Left ventricle myocardium inferior (tissue), 1 donor: ENCODE data around the gene PTPRC. TPM values are rescaled to one million over a fixed set of nuclear protein-coding genes. Genes with fewer than 3 reads are reported as not detected.

Source experiments
- DNase-seq: peaks from one replicate; pipeline ENCODE4 v3.0.0-alpha.2; 2020
- H3K27ac ChIP-seq: fragments of 200-600 bp; replicated peaks from 2 replicates; pipeline ENCODE4 v1.8.0; 2021
- H3K27me3 ChIP-seq: fragments of 200-600 bp; 2 replicates; pipeline ENCODE4 v1.8.0; 2021; ENCODE audit warnings: low read depth
- H3K36me3 ChIP-seq: fragments of 200-600 bp; 2 replicates; pipeline ENCODE4 v1.8.0; 2021
- H3K4me1 ChIP-seq: fragments of 200-600 bp; 2 replicates; pipeline ENCODE4 v1.8.0; 2021
- H3K4me3 ChIP-seq: fragments of 200-600 bp; 2 replicates; pipeline ENCODE4 v1.8.0; 2021; ENCODE audit warnings: mild to moderate bottlenecking, moderate library complexity
- H3K9me3 ChIP-seq: fragments of 200-600 bp; replicated peaks from 2 replicates; pipeline ENCODE4 v1.8.0; 2021
- intact Hi-C: fragments of 100-400 bp; cut with micrococcal nuclease; formaldehyde crosslinking; loops from one replicate; pipeline ENCODE4 v1.11.0; 2022
- total RNA-seq: library from RNA; stranded (reverse); fragmentation: NEBNext Ultra II Directional; extraction: Animal tissue kit (Norgen Biotek cat#: 25700); gene quantifications from one replicate; pipeline ENCODE4 v1.2.1, GENCODE V29; 2021
- TF ChIP-seq, protein P1 (sequence below): fragments of 200-600 bp; IDR thresholded peaks from 2 replicates; pipeline ENCODE4 v1.8.0; 2021; ENCODE audit warnings: antibody characterized with exemption, mild to moderate bottlenecking, borderline replicate concordance
- donor health status: DM: no; HTN: yes; CAD: no; lungs with severe emphysema.

PTPRC gene
- total RNA-seq, 1 donor from 2014 or later = 7.5 TPM

DNA sequence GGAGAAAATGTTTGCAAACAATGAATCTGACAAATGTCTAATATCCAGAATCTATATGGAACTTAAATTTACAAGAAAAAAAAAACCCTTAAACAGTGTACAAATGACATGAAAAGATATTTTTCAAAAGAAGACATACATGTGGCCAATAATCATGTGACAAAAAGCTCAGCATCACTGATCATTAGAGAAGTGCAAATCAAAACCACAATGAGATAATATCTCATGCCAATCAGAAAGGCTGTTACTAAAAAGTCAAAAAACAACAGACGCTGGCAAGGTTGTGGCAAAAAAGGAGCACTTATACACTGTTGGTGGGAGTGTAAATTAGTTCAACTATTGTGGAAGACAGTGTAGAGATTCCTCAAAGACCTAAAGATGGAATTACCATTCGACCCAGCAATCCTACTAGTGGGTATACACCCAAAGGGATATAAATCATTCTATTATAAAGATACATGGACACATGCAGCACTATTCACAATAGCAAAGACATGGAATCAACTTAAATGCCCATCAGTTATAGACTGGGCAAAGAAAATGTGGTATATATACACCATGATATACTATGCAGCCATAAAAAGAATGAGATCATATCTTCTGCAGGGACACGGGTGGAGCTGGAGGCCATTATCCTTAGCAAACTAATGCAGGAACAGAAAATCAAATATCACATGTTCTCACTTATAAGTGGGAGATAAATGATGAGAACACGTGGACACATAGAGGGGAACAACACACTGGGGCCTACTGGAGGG lies 123.2 kb downstream of the PTPRC start:
- intact Hi-C loops = loop anchor here (10.0 kb wide), 1 partner anchor 483 kb away; no protein-coding TSS in a partner anchor
- Histone ChIP-seq H3K9me3 (no peaks in the 10 kb centered on the region), H3K4me1 (no peaks in the 10 kb centered on the region), H3K36me3 (no peaks in the 10 kb centered on the region), H3K4me3 (no peak overlapping the region), H3K27ac (no peak overlapping the region), H3K27me3 (no peaks in the 10 kb centered on the region)
- TF ChIP-seq, protein P1, sequence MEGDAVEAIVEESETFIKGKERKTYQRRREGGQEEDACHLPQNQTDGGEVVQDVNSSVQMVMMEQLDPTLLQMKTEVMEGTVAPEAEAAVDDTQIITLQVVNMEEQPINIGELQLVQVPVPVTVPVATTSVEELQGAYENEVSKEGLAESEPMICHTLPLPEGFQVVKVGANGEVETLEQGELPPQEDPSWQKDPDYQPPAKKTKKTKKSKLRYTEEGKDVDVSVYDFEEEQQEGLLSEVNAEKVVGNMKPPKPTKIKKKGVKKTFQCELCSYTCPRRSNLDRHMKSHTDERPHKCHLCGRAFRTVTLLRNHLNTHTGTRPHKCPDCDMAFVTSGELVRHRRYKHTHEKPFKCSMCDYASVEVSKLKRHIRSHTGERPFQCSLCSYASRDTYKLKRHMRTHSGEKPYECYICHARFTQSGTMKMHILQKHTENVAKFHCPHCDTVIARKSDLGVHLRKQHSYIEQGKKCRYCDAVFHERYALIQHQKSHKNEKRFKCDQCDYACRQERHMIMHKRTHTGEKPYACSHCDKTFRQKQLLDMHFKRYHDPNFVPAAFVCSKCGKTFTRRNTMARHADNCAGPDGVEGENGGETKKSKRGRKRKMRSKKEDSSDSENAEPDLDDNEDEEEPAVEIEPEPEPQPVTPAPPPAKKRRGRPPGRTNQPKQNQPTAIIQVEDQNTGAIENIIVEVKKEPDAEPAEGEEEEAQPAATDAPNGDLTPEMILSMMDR = no peak
- no peak for DNase-seq

DNA sequence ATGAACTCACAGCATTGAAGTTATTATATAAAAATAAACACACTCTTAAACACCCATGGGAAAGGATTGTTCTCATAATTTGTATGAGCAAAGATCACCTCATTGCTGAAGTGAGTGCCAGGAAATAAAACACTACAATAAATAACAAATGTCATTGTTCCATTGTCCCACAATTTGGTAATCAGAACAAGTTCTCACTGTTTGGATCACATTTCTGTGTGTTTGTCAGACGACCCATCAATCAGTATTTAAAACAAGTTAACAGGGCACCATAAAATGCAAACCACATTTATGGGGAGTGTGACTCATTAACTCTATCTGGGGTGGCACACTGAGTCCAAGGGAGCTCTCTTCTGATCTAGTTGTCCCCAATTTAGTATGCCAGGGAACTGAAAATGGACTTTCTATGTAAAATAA lies 124.5 kb downstream of the PTPRC start:
- Histone ChIP-seq H3K4me1 (no peaks in the 10 kb centered on the region), H3K27me3 (no peaks in the 10 kb centered on the region), H3K4me3 (no peak overlapping the region), H3K36me3 (no peaks in the 10 kb centered on the region), H3K27ac (no peak overlapping the region), H3K9me3 (no peaks in the 10 kb centered on the region)
- no peak for DNase-seq
- intact Hi-C loops = loop anchor here (10.0 kb wide), 1 partner anchor 481 kb away; no protein-coding TSS in a partner anchor
- TF ChIP-seq, protein P1 = no peak

DNA sequence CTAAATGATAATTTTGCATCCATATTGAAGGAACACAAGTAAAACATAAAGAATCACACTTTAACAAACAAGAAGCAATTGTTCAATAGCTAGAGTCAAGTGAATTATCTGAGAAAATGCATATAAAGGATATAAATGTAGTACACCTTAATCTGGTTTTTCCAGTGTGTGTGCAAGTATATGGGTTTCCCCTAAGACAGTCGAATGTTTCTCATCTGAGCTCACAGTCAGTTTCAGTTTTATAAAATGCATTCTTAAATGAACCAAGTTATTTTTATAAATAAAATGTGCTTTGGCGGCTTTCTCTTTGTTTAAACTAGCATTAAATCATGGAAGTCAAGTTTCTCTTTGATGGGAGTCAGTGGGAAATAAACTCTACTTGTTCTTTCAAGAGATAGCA lies 125.9 kb downstream of the PTPRC start:
- Histone ChIP-seq H3K4me3 (no peak overlapping the region), H3K36me3 (no peaks in the 10 kb centered on the region), H3K4me1 (no peaks in the 10 kb centered on the region), H3K27ac (no peak overlapping the region), H3K27me3 (no peaks in the 10 kb centered on the region), H3K9me3 (no peaks in the 10 kb centered on the region)
- intact Hi-C loops = loop anchor here (10.0 kb wide), 1 partner anchor 480 kb away; no protein-coding TSS in a partner anchor
- TF ChIP-seq, protein P1 = no peak
- no peak for DNase-seq

DNA sequence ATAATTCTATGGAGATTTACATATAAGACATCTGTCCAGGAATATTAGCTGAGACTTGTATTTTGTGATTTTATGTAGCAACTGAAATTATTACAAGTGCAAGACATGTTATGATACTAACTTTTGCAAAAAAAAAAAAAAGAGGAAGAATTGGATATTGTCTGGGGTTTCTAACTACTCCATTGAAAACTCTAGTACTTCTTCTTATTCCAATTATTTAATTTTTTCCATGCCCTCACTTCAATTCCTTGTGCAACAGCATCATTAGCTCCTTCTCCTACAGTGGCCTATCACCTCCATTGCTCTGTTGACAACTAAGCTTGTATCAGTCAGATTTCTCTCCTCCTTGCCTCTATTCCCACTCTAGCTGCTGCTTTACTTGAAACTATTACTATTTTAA lies 126.6 kb downstream of the PTPRC start:
- intact Hi-C loops = loop anchor here (10.0 kb wide), 1 partner anchor 479 kb away; no protein-coding TSS in a partner anchor
- no peaks in the 10 kb centered on the region for H3K36me3 ChIP-seq
- TF ChIP-seq, protein P1 = no peak
- no peak overlapping the region for H3K4me3 ChIP-seq
- no peaks in the 10 kb centered on the region for H3K27me3 ChIP-seq
- H3K4me1 ChIP-seq = no peaks in the 10 kb centered on the region
- DNase-seq = no peak
- H3K27ac ChIP-seq = no peak overlapping the region
- H3K9me3 ChIP-seq = no peaks in the 10 kb centered on the region

DNA sequence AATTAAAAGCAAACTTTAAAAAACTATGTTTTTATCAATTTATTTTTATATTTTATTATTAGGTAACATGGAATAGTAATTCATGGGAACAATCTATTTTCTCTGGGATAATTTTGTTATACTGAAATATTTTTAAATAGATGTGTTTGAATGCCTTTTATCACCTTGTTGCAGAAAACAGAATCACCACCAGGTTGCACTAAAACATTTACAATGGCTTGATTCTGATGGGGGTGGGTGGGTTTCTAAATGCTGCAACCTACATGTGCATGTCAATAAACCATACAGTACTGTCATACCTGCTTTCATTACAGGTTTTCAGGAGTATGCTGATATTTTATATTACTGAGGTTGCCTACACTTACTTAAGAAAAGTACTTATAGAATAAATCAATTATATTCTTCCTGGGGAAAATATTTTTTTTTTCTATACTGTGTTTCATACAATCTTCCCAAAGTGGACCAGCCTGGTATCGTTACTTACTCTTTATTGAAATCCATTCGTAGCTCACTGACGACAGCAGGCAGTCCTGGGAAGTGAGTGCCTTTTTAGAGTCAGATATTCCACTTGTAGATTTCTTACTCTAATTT lies 132.8 kb downstream of the PTPRC start:
- Histone ChIP-seq H3K36me3 (no peaks in the 10 kb centered on the region), H3K4me1 (peaks cover 6% of the 10 kb centered on the region), H3K27ac (no peak overlapping the region), H3K4me3 (no peak overlapping the region), H3K27me3 (no peaks in the 10 kb centered on the region), H3K9me3 (no peaks in the 10 kb centered on the region)
- intact Hi-C loops = no loop called here
- TF ChIP-seq, protein P1 = peak; percentile 49
- DNase-seq = no peak
